Right cardiac atrium (tissue), 5 donors: ENCODE data around the gene EDC4. TPM values are rescaled to one million over a fixed set of nuclear protein-coding genes. Genes with fewer than 3 reads are reported as not detected.
A peak's percentile ranks its signal among the peaks of the same experiment; 100 is the strongest.

Source experiments
- ATAC-seq, 2 donors: fragments of 200-7000 bp; cut with Tn5 transposase; one replicate each; pipeline versions ENCODE4 v1.8.0 to v1.9.1; 2020; ENCODE audit warnings: moderate library complexity in 2 of 2, mild to moderate bottlenecking in 1 of 2
- DNase-seq, 3 donors: peaks; one replicate each; pipeline ENCODE4 v3.0.0-alpha.2; 2020
- H3K27ac ChIP-seq: one replicate; pipeline ENCODE4 v1.5.1; 2013; ENCODE audit warnings: mild to moderate bottlenecking, low read length, control low read depth, moderate library complexity
- H3K27me3 ChIP-seq: one replicate; pipeline ENCODE4 v1.6.1; 2013; ENCODE audit not compliant: control insufficient read depth, insufficient read depth
- H3K4me1 ChIP-seq: one replicate; pipeline ENCODE4 v1.6.1; 2013; ENCODE audit warnings: low read length; ENCODE audit not compliant: control insufficient read depth, insufficient read depth
- H3K4me3 ChIP-seq: one replicate; pipeline ENCODE4 v1.5.1; 2013; ENCODE audit warnings: low read length, control low read depth
- H3K9me3 ChIP-seq: one replicate; pipeline ENCODE4 v1.6.1; 2013; ENCODE audit warnings: low read length; ENCODE audit not compliant: control insufficient read depth
- WGBS: extraction: QIAGEN DNeasy Blood & Tissue Kit; methylation state at CpG from one replicate; pipeline ENCODE4 v1.1.7; 2013; 5-methylcytosine and 5-hydroxymethylcytosine counted together
- intact Hi-C, 4 donors: fragments of 100-400 bp; cut with DNase I; formaldehyde crosslinking; loops; one replicate each; pipeline versions ENCODE4 v1.11.0 to v1.14.0; 2022 to 2023
- polyA plus RNA-seq: library from polyadenylated mRNA; stranded (reverse); fragments of 200-250 nt; gene quantifications from one replicate; pipeline ENCODE4 v1.2.3, GENCODE V29; 2013
- total RNA-seq, 4 donors: library from RNA; stranded (reverse); fragmentation: NEBNext Ultra II Directional; extraction: Animal tissue kit (Norgen Biotek cat#: 25700); gene quantifications; one replicate each; pipeline ENCODE4 v1.2.1, GENCODE V29; 2021
- donor health status: healthy with polysubstance abuse.
- donor health status: DM: no; HTN: yes; CAD: no.
- donor health status: DM: no; HTN: no; CAD: no.
- donor health status: DM: no; HTN: yes; CAD: no; lungs with severe emphysema.
- donor health status: DM: yes; HTN: yes; CAD: no.

EDC4 gene
- total and polyA plus RNA-seq, 5 donors, result 21.7 to 35.6 (median 30.1) TPM

DNA sequence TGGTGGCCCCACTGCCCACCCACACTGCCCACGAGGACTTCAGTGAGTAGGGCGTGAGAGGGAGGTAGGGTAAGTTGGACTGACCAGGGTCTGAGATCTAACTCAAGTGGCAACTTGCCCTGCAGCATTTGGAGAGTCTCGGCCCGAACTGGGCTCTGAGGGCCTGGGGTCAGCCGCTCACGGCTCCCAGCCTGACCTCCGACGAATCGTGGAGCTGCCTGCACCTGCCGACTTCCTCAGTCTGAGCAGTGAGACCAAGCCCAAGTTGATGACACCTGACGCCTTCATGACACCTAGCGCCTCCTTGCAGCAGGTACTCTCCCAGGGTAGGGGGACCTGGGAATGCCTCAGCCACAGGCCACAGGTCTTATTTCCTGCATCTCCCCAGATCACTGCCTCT, 6.6 kb downstream of the EDC4 start:
- 91% methylated on average over 12 of the region's 12 CpGs for WGBS
- Histone ChIP-seq H3K4me3 (no peak overlapping the region), H3K9me3 (no peaks in the 10 kb centered on the region), H3K27me3 (no peaks in the 10 kb centered on the region), H3K27ac (no peak overlapping the region), H3K4me1 (peaks cover 4% of the 10 kb centered on the region)
- ATAC-seq, result no peak
- DNase-seq, result peak in 2 of 3 donors; percentile 20 to 32
- intact Hi-C loops, result no loop called here

GRCh38 chr16:67879936-67880335, 7.1 kb downstream of the EDC4 start:
- peak in 1 of 3 donors; percentile 43 for DNase-seq
- Histone ChIP-seq H3K27me3 (no peaks in the 10 kb centered on the region), H3K9me3 (no peaks in the 10 kb centered on the region), H3K4me3 (no peak overlapping the region), H3K27ac (no peak overlapping the region), H3K4me1 (peaks cover 3% of the 10 kb centered on the region)
- intact Hi-C loops, result loop anchor here in 3 of 4 donors (5.0 to 10.0 kb wide), 2 partner anchors 47 to 155 kb away; no protein-coding TSS in a partner anchor
- ATAC-seq, result no peak
- whole genome bisulfite sequencing, result 89% methylated on average over 5 of the region's 5 CpGs

GRCh38 chr16:67880584-67880983, 7.7 kb downstream of the EDC4 start:
- ATAC-seq (no peak), DNase-seq (peak in 1 of 3 donors; percentile 31)
- intact Hi-C loops, result loop anchor here in 3 of 4 donors (5.0 to 10.0 kb wide), 2 partner anchors 47 to 154 kb away; no protein-coding TSS in a partner anchor
- Histone ChIP-seq H3K4me1 (peaks cover 3% of the 10 kb centered on the region), H3K27me3 (no peaks in the 10 kb centered on the region), H3K4me3 (no peak overlapping the region), H3K27ac (no peak overlapping the region), H3K9me3 (no peaks in the 10 kb centered on the region)
- 93% methylated on average over 13 of the region's 13 CpGs for WGBS

DNA sequence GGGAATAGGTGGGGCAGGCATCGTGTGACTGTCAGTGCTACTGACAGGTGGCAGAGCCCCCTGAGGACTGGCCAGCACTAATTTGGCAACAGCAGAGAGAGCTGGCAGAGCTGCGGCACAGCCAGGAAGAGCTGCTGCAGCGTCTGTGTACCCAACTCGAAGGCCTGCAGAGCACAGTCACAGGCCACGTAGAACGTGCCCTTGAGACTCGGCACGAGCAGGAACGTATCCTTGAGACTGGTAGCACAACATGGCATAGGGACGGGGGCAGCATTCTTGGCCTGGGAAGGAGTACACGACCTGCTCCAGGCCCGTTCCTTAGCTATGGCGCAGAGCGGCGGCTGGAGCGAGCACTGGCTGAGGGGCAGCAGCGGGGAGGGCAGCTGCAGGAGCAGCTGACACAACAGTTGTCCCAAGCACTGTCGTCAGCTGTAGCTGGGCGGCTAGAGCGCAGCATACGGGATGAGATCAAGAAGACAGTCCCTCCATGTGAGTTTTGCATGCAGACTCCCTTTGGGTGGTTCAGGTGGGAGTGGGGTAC, 8.8 kb downstream of the EDC4 start:
- 86% methylated on average over 21 of the region's 21 CpGs for WGBS
- no peak overlapping the region for H3K4me3 ChIP-seq
- peak overlapping the region; percentile 15 for H3K27ac ChIP-seq
- no peaks in the 10 kb centered on the region for H3K27me3 ChIP-seq
- DNase-seq, result peak in 1 of 3 donors; percentile 26
- H3K9me3 ChIP-seq, result no peaks in the 10 kb centered on the region
- intact Hi-C loops, result loop anchor here (2.0 to 10.0 kb wide), 3 partner anchors 46 to 153 kb away; no protein-coding TSS in a partner anchor
- no peak for ATAC-seq
- H3K4me1 ChIP-seq, result peaks cover 3% of the 10 kb centered on the region

DNA sequence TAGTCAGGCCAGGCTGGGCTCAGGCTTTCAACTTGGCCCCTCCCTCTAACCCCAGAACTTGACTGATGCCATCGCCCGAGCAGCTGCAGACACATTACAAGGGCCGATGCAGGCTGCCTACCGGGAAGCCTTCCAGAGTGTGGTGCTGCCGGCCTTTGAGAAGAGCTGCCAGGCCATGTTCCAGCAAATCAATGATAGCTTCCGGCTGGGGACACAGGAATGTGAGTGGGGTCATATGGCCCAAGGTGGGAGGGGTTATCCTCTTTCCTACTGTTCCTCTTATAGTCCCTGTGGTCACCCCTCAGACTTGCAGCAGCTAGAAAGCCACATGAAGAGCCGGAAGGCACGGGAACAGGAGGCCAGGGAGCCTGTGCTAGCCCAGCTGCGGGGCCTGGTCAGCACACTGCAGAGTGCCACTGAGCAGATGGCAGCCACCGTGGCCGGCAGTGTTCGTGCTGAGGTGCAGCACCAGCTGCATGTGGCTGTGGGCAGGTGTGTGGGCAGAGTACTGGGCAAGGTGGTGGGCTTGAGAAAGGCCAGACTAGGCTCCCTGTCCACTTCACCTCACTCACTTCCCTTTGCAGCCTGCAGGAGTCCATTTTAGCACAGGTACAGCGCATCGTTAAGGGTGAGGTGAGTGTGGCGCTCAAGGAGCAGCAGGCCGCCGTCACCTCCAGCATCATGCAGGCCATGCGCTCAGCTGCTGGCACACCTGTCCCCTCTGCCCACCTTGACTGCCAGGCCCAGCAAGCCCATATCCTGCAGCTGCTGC, 9.7 kb downstream of the EDC4 start:
- no peak overlapping the region for H3K4me3 ChIP-seq
- H3K9me3 ChIP-seq, result no peaks in the 10 kb centered on the region
- peaks cover 3% of the 10 kb centered on the region for H3K4me1 ChIP-seq
- 60% methylated on average over 18 of the region's 18 CpGs for WGBS
- intact Hi-C loops, result loop anchor here (2.0 to 10.0 kb wide), 3 partner anchors 45 to 152 kb away; no protein-coding TSS in a partner anchor
- ATAC-seq (peak; percentile 6 to 36), DNase-seq (peak in 2 of 3 donors; percentile 74 to 78)
- H3K27me3 ChIP-seq, result no peaks in the 10 kb centered on the region
- peak overlapping the region; percentile 71 for H3K27ac ChIP-seq

DNA sequence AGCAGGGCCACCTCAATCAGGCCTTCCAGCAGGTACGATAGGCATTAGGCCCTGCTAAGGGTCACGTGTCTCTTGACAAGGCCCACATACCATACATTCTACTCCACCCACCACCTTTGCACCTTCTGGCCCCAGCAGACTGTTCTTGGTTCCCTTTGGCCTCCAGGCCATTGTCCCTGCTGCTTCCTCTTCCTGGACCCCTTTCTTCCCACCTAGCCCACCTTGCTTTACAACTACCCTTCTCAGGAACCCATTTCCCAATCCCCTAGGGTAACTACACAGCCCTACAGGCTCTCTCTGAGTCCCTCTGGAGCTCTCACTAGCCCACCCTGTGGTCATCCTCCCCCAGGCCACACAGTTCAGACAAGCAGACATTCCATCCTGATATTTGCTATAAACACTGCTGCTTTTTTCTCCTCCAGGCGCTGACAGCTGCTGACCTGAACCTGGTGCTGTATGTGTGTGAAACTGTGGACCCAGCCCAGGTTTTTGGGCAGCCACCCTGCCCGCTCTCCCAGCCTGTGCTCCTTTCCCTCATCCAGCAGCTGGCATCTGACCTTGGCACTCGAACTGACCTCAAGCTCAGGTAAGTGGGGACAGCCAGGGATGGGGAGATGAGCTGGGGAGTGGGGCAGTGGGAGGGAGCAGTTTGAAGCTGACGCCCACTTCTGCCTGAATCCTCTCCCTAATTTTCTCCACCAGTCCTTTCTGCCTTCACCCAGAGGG, 10.5 kb downstream of the EDC4 start:
- DNase-seq (peak in 1 of 3 donors; percentile 34), ATAC-seq (no peak)
- intact Hi-C loops, result loop anchor here (2.0 to 10.0 kb wide), 3 partner anchors 44 to 151 kb away; no protein-coding TSS in a partner anchor
- Histone ChIP-seq H3K4me1 (peaks cover 3% of the 10 kb centered on the region), H3K27ac (peak overlapping the region; percentile 71), H3K9me3 (no peaks in the 10 kb centered on the region), H3K27me3 (no peaks in the 10 kb centered on the region), H3K4me3 (no peak overlapping the region)
- WGBS, result 73% methylated on average over 6 of the region's 6 CpGs

DNA sequence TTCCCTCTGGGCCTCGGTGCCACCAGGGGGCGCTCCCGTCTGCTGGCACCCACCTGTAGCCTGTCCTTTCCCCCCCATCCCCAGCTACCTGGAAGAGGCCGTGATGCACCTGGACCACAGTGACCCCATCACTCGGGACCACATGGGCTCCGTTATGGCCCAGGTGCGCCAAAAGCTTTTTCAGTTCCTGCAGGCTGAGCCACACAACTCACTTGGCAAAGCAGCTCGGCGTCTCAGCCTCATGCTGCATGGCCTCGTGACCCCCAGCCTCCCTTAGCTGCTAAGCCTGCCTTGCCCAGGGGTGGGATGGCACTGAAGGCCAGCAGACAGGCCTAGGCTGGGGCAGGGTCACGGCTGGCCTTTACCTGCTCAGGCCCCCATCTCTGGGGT, 11.0 kb downstream of the EDC4 start:
- Histone ChIP-seq H3K27ac (peak overlapping the region; percentile 65), H3K4me3 (no peak overlapping the region), H3K4me1 (peaks cover 3% of the 10 kb centered on the region), H3K9me3 (no peaks in the 10 kb centered on the region), H3K27me3 (no peaks in the 10 kb centered on the region)
- intact Hi-C loops, result loop anchor here (2.0 to 10.0 kb wide), 3 partner anchors 43 to 151 kb away; no protein-coding TSS in a partner anchor
- DNase-seq, result peak; percentile 54 to 89 (median 83)
- peak; percentile 58 for ATAC-seq
- WGBS, result 58% methylated on average over 11 of the region's 11 CpGs

- 27% methylated on average over 22 of the region's 22 CpGs for WGBS
These were observed 11.8 kb downstream of the EDC4 start, which contains the start of gene NRN1L for GRCh38 chr16:67884684-67885083. Gene NRN1L (plus strand): TSS chr16:67884885. CDS start chr16:67884904, 19 bp downstream.

GRCh38 chr16:67885545-67885944, 12.7 kb downstream of the EDC4 start:
- 94% methylated on average over 12 of the region's 12 CpGs for WGBS
- H3K4me1 ChIP-seq, result peaks cover 3% of the 10 kb centered on the region
- intact Hi-C loops, result loop anchor here in 1 of 4 donors (10.0 kb wide), 1 partner anchor 149 kb away; no protein-coding TSS in a partner anchor
- H3K27ac ChIP-seq, result no peak overlapping the region
- no peak overlapping the region for H3K4me3 ChIP-seq
- H3K9me3 ChIP-seq, result no peaks in the 10 kb centered on the region
- DNase-seq, result no peak
- H3K27me3 ChIP-seq, result no peaks in the 10 kb centered on the region
- ATAC-seq, result no peak

More at GRCh38 chr16:67884684-67885083, 11.8 kb downstream of the EDC4 start, which contains the start of gene NRN1L:
- no peaks in the 10 kb centered on the region for H3K9me3 ChIP-seq
- ATAC-seq (peak; percentile 87 to 92), DNase-seq (peak; percentile 92 to 96 (median 96))
- intact Hi-C loops, result loop anchor here in 3 of 4 donors (5.0 to 10.0 kb wide), 2 partner anchors 43 to 150 kb away; no protein-coding TSS in a partner anchor
- peak within 1 kb of the TSS; percentile 65 for H3K27ac ChIP-seq
- no peak within 1 kb of the TSS for H3K4me3 ChIP-seq
- H3K27me3 ChIP-seq, result no peaks in the 10 kb centered on the region
- H3K4me1 ChIP-seq, result peaks cover 3% of the 10 kb centered on the region

DNA sequence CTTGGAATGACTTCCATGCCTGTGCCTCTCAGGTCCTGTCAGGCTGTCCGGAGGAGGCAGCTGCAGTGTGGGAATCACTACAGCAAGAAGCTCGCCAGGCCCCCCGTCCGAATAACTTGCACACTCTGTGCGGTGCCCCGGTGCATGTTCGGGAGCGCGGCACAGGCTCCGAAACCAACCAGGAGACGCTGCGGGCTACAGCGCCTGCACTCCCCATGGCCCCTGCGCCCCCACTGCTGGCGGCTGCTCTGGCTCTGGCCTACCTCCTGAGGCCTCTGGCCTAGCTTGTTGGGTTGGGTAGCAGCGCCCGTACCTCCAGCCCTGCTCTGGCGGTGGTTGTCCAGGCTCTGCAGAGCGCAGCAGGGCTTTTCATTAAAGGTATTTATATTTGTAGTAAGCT, 13.1 kb downstream of the EDC4 start:
- H3K27me3 ChIP-seq, result no peaks in the 10 kb centered on the region
- H3K4me3 ChIP-seq, result no peak overlapping the region
- no peaks in the 10 kb centered on the region for H3K9me3 ChIP-seq
- peaks cover 3% of the 10 kb centered on the region for H3K4me1 ChIP-seq
- 93% methylated on average over 19 of the region's 19 CpGs for WGBS
- intact Hi-C loops, result loop anchor here in 1 of 4 donors (10.0 kb wide), 1 partner anchor 149 kb away; no protein-coding TSS in a partner anchor
- ATAC-seq (no peak), DNase-seq (peak in 1 of 3 donors; percentile 60)
- H3K27ac ChIP-seq, result no peak overlapping the region
